Endothelial cell of umbilical vein (primary cell): Measurements from ENCODE around the gene RPL22L1.

Experiments
- EZH2 ChIP-seq: IDR thresholded peaks from 2 replicates; pipeline ENCODE4 v1.6.1; 2012; ENCODE audit warnings: borderline replicate concordance, low read depth, mild to moderate bottlenecking, moderate library complexity, low read length, inconsistent platforms; ENCODE audit not compliant: severe bottlenecking
- POLR2A ChIP-seq: IDR thresholded peaks from 2 replicates; pipeline ENCODE4 v1.6.1; 2012; ENCODE audit warnings: low read depth, mild to moderate bottlenecking, control low read depth, low read length
- TF ChIP-seq, protein P1 (sequence below), 2 donors: IDR thresholded peaks; 1 replicate in 1 of 2; 2 replicates in 1 of 2; pipeline ENCODE4 v1.5.1; 2011; ENCODE audit warnings: low read length in 2 of 2, mild to moderate bottlenecking in 2 of 2, moderate library complexity in 2 of 2, control low read depth in 1 of 2, inconsistent platforms in 1 of 2, low read depth in 1 of 2; ENCODE audit not compliant: insufficient read depth in 1 of 2; ENCODE audit errors: extremely low read depth in 1 of 2

DNA sequence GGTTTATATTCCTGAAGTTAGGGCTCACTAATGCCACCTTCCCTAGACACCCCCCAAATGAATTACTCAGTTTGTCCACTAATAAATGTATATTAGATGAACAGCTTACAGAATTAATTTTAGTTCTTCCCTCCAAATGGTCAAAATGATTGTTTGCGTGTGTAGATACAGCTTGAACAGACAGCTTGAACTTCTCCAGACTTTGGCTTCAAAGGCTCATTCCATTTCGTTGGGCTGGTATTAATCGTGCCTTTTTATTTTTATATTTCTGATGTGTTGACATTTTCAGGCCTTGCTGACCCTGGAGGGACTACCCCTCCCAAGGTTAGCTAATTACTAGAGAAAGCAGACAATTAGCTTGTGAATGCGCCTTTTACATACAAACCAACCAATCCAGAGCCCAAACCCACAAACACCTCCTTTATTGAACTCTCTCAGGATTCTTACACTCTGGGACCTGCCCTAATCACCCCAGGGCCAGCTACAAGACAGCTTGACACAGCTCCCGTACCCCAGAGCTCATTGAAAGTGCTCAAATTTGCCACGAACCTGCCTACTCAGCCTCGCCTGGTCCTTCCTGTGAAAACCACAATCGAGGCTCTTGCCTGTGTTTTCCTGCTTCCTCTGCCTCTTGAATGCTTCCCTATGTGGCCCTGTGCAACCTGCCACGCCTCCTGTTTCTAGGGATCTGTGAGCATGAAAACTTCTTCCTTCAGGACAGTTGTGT is 40.3 kb downstream of the RPL22L1 start:
- TF ChIP-seq EZH2 (no peak), POLR2A (no peak)
- TF ChIP-seq, protein P1, sequence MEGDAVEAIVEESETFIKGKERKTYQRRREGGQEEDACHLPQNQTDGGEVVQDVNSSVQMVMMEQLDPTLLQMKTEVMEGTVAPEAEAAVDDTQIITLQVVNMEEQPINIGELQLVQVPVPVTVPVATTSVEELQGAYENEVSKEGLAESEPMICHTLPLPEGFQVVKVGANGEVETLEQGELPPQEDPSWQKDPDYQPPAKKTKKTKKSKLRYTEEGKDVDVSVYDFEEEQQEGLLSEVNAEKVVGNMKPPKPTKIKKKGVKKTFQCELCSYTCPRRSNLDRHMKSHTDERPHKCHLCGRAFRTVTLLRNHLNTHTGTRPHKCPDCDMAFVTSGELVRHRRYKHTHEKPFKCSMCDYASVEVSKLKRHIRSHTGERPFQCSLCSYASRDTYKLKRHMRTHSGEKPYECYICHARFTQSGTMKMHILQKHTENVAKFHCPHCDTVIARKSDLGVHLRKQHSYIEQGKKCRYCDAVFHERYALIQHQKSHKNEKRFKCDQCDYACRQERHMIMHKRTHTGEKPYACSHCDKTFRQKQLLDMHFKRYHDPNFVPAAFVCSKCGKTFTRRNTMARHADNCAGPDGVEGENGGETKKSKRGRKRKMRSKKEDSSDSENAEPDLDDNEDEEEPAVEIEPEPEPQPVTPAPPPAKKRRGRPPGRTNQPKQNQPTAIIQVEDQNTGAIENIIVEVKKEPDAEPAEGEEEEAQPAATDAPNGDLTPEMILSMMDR (IDR thresholded peaks at IDR 0.05; ENCODE audit: extremely low read depth in 1 of 2, insufficient read depth in 1 of 2, low read depth in 1 of 2, low read length in 2 of 2), result no peak
